HepG2 (cell line): ENCODE data around the gene PCGF3. TPM values are rescaled to one million over a fixed set of nuclear protein-coding genes. Genes with fewer than 3 reads are reported as not detected.
A peak's percentile ranks its signal among the peaks of the same experiment; 100 is the strongest.

Experiments used
- AKAP8 ChIP-seq: sonication (generic); formaldehyde crosslinking; IDR thresholded peaks from 2 replicates; pipeline ENCODE4 v1.5.1; 2020; ENCODE audit warnings: mild to moderate bottlenecking, missing genetic modification reagents
- CREB1 ChIP-seq, 2 experiments: fragments of 450-650 bp in 1 of 2; IDR thresholded peaks; 2 replicates each; pipeline ENCODE4 v1.6.1; 2016 to 2017; ENCODE audit warnings: control low read depth in 1 of 2, mild to moderate bottlenecking in 1 of 2, missing compliant biosample characterization in 1 of 2, missing genetic modification characterization in 1 of 2
- ESRRA ChIP-seq: sonication (generic); formaldehyde crosslinking; IDR thresholded peaks from 2 replicates; pipeline ENCODE4 v1.5.1; 2020; ENCODE audit warnings: mild to moderate bottlenecking, low read depth, missing genetic modification reagents
- FOXO1 ChIP-seq: sonication (generic); formaldehyde crosslinking; IDR thresholded peaks from 2 replicates; pipeline ENCODE4 v1.4.0; 2020; ENCODE audit warnings: missing genetic modification reagents
- GTF2F1 ChIP-seq: fragments of 150-350 bp; IDR thresholded peaks from 2 replicates; pipeline ENCODE4 v1.6.1; 2014; ENCODE audit warnings: low read length
- ISL2 ChIP-seq: sonication (generic); formaldehyde crosslinking; IDR thresholded peaks from 2 replicates; pipeline ENCODE4 v1.5.0; 2020; ENCODE audit warnings: missing genetic modification reagents
- MZF1 ChIP-seq: sonication (generic); formaldehyde crosslinking; IDR thresholded peaks from 2 replicates; pipeline ENCODE4 v1.8.1; 2023; ENCODE audit warnings: mild to moderate bottlenecking, missing genetic modification reagents, borderline replicate concordance
- PAX8 ChIP-seq: sonication (generic); formaldehyde crosslinking; IDR thresholded peaks from 2 replicates; pipeline ENCODE4 v1.8.0; 2022; ENCODE audit warnings: mild to moderate bottlenecking, missing genetic modification reagents, borderline replicate concordance
- POLR2AphosphoS2 ChIP-seq: IDR thresholded peaks from 2 replicates; pipeline ENCODE4 v1.6.1; 2011; ENCODE audit warnings: low read depth, low read length, improper control_type of control experiment
- POLR2AphosphoS5 ChIP-seq: IDR thresholded peaks from 2 replicates; pipeline ENCODE4 v1.6.1; 2012; ENCODE audit warnings: low read depth, low read length
- RARA ChIP-seq: IDR thresholded peaks from 2 replicates; pipeline ENCODE4 v1.6.1; 2016; ENCODE audit warnings: missing genetic modification reagents, missing compliant biosample characterization
- RFXAP ChIP-seq: sonication (generic); formaldehyde crosslinking; IDR thresholded peaks from 2 replicates; pipeline ENCODE4 v1.4.0; 2020; ENCODE audit warnings: missing genetic modification reagents, borderline replicate concordance
- SRY ChIP-seq: sonication (generic); formaldehyde crosslinking; IDR thresholded peaks from 2 replicates; pipeline ENCODE4 v1.8.0; 2022; ENCODE audit warnings: mild to moderate bottlenecking, missing genetic modification reagents
- TBP ChIP-seq: sonication (generic); formaldehyde crosslinking; IDR thresholded peaks from 2 replicates; pipeline ENCODE4 v1.5.0; 2020; ENCODE audit warnings: missing genetic modification reagents
- TRIM24 ChIP-seq: sonication (generic); formaldehyde crosslinking; IDR thresholded peaks from 2 replicates; pipeline ENCODE4 v1.8.0; 2022; ENCODE audit warnings: mild to moderate bottlenecking, missing genetic modification reagents
- ZFP1 ChIP-seq: IDR thresholded peaks from 2 replicates; pipeline ENCODE4 v1.6.1; 2016
- ZMAT3 ChIP-seq: sonication (generic); formaldehyde crosslinking; conservative IDR thresholded peaks from 2 replicates; pipeline ENCODE4 v1.7.0; 2021; ENCODE audit warnings: missing genetic modification reagents
- ZNF253 ChIP-seq: sonication (generic); formaldehyde crosslinking; IDR thresholded peaks from 2 replicates; pipeline ENCODE4 v1.8.0; 2022; ENCODE audit warnings: mild to moderate bottlenecking, missing genetic modification reagents, borderline replicate concordance
- ZNF292 ChIP-seq: sonication (generic); formaldehyde crosslinking; IDR thresholded peaks from 2 replicates; pipeline ENCODE4 v1.8.1; 2022; ENCODE audit warnings: mild to moderate bottlenecking, low read depth, missing genetic modification reagents, borderline replicate concordance
- ZNF550 ChIP-seq: sonication (generic); formaldehyde crosslinking; IDR thresholded peaks from 2 replicates; pipeline ENCODE4 v1.4.0; 2020; ENCODE audit warnings: mild to moderate bottlenecking, missing genetic modification reagents, borderline replicate concordance
- ZNF598 ChIP-seq: sonication (generic); formaldehyde crosslinking; IDR thresholded peaks from 2 replicates; pipeline ENCODE4 v1.5.1; 2020; ENCODE audit warnings: mild to moderate bottlenecking, missing genetic modification reagents, borderline replicate concordance
- ZNF660 ChIP-seq: sonication (generic); formaldehyde crosslinking; IDR thresholded peaks from 2 replicates; pipeline ENCODE4 v1.5.1; 2020; ENCODE audit warnings: mild to moderate bottlenecking, low read depth, missing genetic modification reagents, borderline replicate concordance
- ZNF775 ChIP-seq: sonication (generic); formaldehyde crosslinking; IDR thresholded peaks from 2 replicates; pipeline ENCODE4 v1.4.0; 2020; ENCODE audit warnings: missing genetic modification reagents, mild to moderate bottlenecking, moderate library complexity, borderline replicate concordance
- ZNF83 ChIP-seq: sonication (generic); formaldehyde crosslinking; IDR thresholded peaks from 2 replicates; pipeline ENCODE4 v1.4.0; 2020; ENCODE audit warnings: missing genetic modification reagents, mild to moderate bottlenecking, borderline replicate concordance
- polyA plus RNA-seq, 8 experiments: library from polyadenylated mRNA; depleted of rRNA in 3 of 8; stranded (reverse) in 7 of 8; unstranded in 1 of 8; fragments of >200 nt; fragmentation: Illumina TruSeq in 4 of 8; extraction: Trizol in 4 of 8; gene quantifications; 2 replicates each; pipeline versions ENCODE4 v1.2.1 to v1.2.3, GENCODE V29; 2011 to 2016; ENCODE audit warnings: low read depth in 4 of 8, missing spikeins in 1 of 8, mixed read lengths in 1 of 8; ENCODE audit not compliant: insufficient read depth in 1 of 8
- total RNA-seq, 5 experiments: library from RNA; depleted of rRNA; stranded (reverse); fragments of >200 nt; fragmentation: Illumina TruSeq; extraction: Trizol; gene quantifications; 2 replicates each; pipeline ENCODE4 v1.2.3, GENCODE V29; 2016; ENCODE audit warnings: low read depth in 1 of 5
- TF ChIP-seq, protein P1 (sequence below): sonication (generic); formaldehyde crosslinking; IDR thresholded peaks from 2 replicates; pipeline ENCODE4 v1.8.1; 2023; ENCODE audit warnings: missing genetic modification reagents, inconsistent platforms, borderline replicate concordance
- TF ChIP-seq, protein P2 (sequence below): sonication (generic); formaldehyde crosslinking; IDR thresholded peaks from 2 replicates; pipeline ENCODE4 v1.5.0; 2020; ENCODE audit warnings: mild to moderate bottlenecking, missing genetic modification reagents
- TF ChIP-seq, protein P3 (sequence below): sonication (generic); formaldehyde crosslinking; IDR thresholded peaks from 2 replicates; pipeline ENCODE4 v1.8.0; 2022; ENCODE audit warnings: mild to moderate bottlenecking, missing genetic modification reagents; ENCODE audit not compliant: insufficient replicate concordance

Gene PCGF3
- total and polyA plus RNA-seq, 2 of the 13 experiments (the other 11 are each of a cell fraction or from before 2014, with no cell fraction given) = 28.6 to 66.2 TPM

DNA sequence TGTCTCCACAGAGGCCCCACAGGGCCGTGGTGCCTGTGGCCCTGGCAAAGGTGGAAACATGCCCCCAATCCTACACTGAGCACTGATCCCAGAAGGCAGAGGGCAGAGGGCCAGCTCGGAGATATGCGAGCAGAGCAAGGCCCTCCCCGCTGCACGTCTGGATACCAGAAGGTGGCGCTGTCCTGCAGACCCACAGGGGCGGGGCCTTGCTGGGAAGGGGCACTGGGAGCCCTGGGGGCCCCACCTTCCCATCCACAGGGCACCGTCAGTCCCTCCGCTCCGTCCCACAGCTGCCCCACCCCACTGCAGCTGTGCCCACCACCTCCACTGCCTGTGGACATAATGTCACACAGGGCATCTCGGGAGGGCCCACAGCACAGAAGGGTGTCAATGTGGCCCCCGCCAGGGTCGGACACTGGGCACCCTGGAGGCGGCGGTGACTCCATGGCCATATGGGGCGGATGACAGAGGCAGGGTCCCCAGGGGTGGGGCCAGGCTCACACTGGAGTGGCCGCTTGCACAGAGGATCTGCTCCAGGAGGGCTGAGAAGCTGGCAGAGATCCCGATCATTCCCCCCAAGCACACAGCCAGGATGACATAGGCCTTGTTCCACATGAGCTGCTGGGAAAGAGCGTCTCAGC lies 21.5 kb upstream of the PCGF3 start (continued):
- TF ChIP-seq, protein P1, sequence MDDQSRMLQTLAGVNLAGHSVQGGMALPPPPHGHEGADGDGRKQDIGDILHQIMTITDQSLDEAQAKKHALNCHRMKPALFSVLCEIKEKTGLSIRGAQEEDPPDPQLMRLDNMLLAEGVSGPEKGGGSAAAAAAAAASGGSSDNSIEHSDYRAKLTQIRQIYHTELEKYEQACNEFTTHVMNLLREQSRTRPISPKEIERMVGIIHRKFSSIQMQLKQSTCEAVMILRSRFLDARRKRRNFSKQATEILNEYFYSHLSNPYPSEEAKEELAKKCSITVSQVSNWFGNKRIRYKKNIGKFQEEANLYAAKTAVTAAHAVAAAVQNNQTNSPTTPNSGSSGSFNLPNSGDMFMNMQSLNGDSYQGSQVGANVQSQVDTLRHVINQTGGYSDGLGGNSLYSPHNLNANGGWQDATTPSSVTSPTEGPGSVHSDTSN = no peak
- TF ChIP-seq ZNF598 (CRISPR knock-in tag) (no peak; the same call in 1 of the 2 replicates), ZFP1 (no peak), TBP (no peak), RFXAP (CRISPR knock-in tag) (no peak), SRY (CRISPR knock-in tag) (no peak), RARA (CRISPR knock-in tag) (peak; percentile 41; the same call in 1 of the 2 replicates), GTF2F1 (no peak), ZNF775 (CRISPR knock-in tag) (no peak), ZNF292 (no peak), ISL2 (CRISPR knock-in tag) (no peak), ZNF253 (CRISPR knock-in tag) (no peak), ZMAT3 (CRISPR knock-in tag) (no peak), POLR2AphosphoS2 (no peak), ESRRA (CRISPR knock-in tag) (no peak), AKAP8 (CRISPR knock-in tag) (no peak; the same call in none of the 2 replicates), PAX8 (no peak), ZNF83 (CRISPR knock-in tag) (no peak), TRIM24 (no peak), MZF1 (CRISPR knock-in tag) (no peak), FOXO1 (CRISPR knock-in tag) (peak; percentile 52; the same call in 1 of the 2 replicates), CREB1 (IDR thresholded peaks at IDR 0.05) (no peak), CREB1 (CRISPR knock-in tag; IDR thresholded peaks at IDR 0.05) (no peak), ZNF660 (CRISPR knock-in tag) (no peak), POLR2AphosphoS5 (no peak), ZNF550 (CRISPR knock-in tag) (no peak)
- TF ChIP-seq, protein P2, sequence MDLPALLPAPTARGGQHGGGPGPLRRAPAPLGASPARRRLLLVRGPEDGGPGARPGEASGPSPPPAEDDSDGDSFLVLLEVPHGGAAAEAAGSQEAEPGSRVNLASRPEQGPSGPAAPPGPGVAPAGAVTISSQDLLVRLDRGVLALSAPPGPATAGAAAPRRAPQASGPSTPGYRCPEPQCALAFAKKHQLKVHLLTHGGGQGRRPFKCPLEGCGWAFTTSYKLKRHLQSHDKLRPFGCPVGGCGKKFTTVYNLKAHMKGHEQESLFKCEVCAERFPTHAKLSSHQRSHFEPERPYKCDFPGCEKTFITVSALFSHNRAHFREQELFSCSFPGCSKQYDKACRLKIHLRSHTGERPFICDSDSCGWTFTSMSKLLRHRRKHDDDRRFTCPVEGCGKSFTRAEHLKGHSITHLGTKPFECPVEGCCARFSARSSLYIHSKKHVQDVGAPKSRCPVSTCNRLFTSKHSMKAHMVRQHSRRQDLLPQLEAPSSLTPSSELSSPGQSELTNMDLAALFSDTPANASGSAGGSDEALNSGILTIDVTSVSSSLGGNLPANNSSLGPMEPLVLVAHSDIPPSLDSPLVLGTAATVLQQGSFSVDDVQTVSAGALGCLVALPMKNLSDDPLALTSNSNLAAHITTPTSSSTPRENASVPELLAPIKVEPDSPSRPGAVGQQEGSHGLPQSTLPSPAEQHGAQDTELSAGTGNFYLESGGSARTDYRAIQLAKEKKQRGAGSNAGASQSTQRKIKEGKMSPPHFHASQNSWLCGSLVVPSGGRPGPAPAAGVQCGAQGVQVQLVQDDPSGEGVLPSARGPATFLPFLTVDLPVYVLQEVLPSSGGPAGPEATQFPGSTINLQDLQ (CRISPR knock-in tag) = no peak
- TF ChIP-seq, protein P3, sequence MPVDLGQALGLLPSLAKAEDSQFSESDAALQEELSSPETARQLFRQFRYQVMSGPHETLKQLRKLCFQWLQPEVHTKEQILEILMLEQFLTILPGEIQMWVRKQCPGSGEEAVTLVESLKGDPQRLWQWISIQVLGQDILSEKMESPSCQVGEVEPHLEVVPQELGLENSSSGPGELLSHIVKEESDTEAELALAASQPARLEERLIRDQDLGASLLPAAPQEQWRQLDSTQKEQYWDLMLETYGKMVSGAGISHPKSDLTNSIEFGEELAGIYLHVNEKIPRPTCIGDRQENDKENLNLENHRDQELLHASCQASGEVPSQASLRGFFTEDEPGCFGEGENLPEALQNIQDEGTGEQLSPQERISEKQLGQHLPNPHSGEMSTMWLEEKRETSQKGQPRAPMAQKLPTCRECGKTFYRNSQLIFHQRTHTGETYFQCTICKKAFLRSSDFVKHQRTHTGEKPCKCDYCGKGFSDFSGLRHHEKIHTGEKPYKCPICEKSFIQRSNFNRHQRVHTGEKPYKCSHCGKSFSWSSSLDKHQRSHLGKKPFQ = no peak
